Activated CD4-positive, alpha-beta T cell treated with anti-CD3 and anti-CD28 coated beads, Interleukin-2, amount 50 U/mL, for 16 hours (primary cell): ENCODE measurements around the gene IL17RB.

Experiments used
- DNase-seq: peaks from one replicate; pipeline ENCODE4 v3.0.0-alpha.2; 2020

IL17RB gene

DNA sequence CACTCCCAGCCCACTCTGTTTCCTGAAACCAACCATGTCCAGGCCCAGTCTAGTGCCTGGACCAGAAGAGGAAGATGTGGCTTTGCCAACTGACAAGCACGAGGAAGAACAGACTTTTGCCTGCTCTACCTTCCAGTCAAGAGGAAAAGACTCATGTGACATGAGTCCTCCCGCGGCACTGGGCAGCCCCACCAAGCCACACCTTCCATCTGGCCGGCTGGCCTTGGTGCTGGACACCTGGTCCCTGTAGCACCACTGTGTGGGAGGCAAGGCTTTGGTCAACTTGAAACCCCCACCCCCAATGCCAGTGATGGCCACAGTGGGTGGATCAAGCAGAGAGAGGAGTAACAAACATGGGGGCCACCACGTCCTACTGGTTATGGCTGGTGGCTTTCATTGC, 12.7 kb upstream of the IL17RB start:
- no peak for DNase-seq

DNA sequence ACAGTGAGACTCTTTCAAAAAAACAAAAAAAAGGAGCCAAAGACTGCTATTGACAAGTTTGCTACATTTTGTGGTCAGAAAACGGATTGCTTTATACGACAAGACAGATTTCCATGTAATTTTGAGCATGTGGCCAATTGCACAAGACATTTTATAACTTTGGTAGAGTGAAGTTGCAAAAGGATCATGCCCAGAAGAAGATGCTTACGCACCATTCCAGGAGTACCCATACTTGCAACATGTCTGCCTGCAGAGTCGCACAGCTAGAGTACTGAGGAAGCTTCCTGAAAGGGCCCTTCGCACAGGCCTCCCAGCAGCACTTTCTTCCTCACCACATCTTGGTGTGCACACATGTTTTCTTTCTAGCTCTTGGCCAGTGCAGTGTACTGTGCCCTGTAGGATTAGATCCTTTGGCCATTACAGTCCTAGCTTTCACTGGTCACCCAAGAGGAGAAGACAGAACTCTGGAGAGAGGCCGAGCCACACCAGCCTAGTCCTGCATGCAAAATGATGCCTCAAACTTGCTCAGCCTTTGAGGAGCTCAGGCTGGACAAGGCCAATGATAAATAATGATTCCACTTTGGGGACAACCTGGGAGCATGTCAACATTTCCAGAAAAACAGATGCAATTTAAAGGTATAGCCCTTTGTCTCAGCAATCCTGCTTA, 11.8 kb upstream of the IL17RB start:
- DNase-seq = no peak

DNA sequence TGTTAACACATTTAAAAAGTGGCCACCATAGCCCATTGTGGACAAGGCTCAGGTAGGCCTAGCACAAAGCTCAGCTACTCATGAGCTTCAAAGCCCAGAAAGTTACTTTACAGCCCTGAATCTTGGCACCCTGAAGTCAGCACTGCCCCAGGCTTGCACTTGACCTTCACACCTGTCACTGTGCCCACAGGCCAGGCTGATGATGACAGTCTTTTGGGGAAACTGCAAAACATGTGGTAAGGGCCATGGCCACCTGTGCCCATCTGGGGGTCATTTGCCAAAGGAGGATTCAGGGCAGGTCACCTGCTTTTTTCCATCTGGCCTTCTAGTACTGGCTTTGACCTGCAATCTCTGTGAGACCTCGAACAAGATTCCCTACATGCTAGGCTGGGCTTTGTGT, 11.1 kb upstream of the IL17RB start:
- DNase-seq = no peak

DNA sequence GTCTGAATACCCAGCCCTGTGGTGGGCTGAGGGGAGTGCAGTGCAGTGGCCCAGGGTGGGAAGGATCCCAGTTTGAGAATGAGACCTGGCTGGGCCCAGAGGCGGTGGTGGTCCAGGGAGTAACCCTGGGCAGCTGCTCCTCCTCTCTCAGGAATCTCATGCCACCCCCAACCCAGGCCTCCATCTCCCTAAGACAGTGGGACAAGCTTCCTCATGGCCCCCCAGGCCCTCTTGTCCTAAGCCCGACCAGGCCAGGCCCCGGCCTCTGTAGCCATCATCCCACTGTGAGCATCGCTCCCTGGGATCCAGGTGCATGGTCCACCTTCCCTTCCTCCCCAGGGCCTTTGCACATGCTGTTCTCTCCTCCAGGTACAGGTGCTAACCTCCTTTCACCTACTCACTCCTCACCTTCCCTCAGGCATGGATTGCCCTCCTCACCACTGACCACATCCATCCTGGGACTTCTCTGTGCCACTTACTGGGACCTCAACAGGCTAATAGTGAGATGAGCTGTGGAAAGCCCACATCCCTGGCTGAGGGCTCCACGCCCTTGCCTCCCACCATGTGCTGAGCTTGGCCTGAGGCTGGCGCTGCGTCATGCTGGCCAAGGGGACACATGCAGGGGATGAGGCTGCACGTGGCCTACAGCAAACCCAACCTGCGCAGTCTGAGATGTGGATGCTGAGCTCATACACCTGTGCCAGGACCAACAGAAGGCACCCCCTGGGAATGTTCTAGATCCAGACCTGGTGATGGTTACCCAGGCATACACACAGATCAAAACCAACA, 10.1 kb upstream of the IL17RB start:
- DNase-seq = no peak

DNA sequence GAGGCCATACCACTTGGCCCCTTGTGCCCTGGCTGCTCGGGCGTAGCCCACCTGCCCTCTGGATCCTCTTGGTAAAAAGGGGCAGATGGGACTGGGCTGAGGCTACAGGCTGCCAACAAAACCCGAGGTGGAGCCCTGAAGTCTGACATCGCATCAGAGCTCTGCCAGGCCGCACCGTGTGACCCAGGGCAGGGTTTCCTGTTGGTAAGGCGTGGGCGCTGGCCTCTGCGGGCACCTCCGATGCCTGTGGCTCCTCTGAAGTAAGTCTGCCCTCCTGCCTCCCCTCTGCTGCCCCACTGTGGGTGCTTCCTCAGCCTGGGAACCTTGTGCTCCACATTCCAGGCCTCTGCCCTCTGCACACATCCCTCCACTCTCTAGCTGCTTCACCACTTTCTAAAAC, 9.0 kb upstream of the IL17RB start:
- no peak for DNase-seq

DNA sequence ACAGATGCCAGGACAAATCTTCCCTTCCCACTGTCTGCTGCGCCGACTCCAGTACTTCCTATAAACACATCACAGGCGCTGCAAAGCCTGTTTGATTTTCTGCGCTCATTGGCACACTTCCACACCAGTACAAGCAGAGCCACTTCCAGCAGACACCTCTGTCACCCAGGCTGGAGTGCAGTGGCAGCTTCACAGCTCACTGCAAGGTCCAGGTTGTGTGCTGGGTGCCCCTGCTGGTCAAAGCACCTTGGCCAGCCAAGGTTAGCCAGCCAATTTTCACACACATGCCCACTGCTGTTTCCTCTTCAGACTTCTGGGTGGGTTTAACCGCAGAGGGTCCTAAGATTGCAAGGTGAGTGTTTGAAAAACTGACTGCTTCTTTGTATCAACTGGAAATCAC, 5.1 kb upstream of the IL17RB start:
- no peak for DNase-seq

DNA sequence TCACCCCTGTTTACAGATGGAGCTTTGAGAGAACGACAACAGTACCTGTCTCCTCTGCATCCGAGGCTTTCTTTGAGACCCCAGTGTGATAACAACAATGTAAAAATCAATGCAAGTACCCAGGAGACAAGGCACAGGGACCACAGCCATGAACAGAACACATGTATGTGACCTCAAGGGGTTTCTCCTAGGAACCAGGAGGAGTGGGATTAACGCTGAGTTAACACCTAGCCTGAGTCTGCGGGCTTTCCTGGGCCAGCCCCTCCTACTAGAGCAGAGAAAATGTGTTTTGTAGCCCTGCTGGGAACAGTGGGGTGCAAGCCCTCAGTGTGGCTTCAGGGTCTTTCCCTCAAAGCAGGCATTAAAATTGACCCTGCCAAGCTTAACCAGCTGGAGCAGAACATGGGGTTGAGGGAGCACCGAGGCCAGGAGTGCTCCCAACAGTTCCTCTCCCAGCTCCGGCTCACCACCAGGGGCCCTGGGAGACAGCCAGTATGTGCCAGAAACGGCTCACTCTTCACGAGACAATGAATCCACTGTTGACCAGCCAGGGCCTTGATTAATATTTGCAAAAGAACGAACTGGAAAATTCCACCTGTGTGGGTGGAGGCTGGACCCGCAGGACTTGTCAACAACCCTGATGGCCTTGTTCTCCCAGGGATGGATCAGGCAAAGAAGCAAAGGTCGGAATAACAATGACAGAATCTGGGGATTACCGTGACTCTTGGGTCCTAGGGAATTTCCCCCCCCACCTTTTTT, 3.8 kb upstream of the IL17RB start:
- no peak for DNase-seq

DNA sequence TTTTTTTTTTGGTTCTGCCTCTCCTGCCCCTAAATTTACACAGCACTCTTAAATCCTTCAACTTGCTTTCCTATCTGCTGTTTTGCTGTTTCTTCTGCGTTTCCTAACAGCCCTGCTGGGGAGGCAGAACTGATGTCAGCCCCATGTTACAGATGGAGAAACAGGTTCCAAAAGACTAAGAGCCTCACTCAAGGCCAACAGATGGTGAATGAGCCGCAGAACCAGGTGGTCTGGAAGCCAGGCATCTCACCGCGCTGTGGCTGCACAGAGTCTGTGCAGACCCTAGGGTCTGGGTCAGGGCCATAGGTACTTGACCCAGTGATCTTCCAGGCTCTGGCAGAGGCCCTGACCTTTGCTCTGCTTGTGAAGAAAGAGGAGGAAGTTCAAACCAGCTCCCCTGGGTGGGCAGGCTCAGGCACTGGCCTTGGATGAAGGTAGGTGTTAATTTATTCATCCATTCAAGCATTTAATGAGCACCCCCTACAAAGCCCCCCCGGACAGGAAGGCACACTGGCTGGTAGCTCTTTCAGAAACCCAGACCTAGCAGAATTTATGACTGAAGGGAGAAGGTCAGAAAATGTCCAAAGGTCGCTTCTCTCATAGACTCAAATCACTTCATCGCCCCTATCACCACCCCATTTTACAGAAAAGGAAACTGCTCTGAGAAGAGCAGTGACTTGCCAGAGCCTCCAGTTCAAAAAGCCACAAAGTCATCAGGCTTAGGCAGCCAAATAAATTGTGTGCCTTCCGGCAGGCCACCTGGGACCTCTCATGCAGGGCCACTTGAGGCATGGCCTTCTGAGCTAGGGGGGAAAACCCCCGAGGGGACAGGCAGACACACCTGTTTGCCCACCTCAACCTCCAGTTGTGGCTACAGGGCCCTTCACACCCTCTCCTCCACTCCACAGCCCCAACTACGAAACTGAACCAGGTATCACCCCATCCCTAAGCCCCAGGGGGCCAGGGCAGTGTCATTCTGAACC, 2.9 kb upstream of the IL17RB start:
- DNase-seq = no peak

DNA sequence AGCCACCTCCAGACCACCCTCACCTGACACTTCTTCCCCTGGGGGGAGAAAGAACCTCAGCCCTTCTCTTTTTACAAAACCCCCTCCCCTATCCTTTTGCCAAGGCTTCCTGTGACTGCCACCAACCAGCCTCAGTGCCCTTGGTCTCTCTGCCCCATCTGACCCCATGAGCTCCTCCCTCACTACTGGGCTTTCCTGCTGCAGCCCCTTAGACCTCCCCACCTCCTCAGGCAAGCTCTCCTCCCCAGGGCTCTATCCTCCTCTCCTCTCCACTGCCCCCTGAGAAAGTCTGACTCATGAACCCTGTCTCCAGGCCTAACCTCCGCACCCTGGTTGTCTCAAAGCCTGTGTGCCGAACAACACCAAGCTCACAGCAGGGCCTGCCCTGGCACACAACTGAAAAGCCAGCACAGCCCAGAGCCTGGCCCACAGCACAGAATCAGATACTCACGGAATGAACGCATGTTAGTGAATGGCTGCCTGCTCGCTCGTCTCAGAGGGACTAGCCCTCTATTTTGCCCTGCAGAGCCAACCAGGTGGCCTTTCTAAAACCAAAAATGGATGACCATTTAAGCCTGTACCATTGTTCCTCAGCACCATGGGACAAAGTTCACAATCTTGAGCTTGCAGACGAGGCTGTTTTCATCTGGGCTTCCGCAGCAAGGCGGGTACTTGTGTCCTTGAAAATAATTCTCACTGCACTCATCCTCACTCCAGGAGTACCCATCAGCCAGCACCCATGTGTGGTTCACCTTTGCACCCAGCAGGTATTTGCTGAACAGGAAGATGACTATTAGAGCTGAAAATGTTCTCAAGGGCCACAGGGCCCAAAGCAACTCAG, 1.9 kb upstream of the IL17RB start:
- DNase-seq = no peak

DNA sequence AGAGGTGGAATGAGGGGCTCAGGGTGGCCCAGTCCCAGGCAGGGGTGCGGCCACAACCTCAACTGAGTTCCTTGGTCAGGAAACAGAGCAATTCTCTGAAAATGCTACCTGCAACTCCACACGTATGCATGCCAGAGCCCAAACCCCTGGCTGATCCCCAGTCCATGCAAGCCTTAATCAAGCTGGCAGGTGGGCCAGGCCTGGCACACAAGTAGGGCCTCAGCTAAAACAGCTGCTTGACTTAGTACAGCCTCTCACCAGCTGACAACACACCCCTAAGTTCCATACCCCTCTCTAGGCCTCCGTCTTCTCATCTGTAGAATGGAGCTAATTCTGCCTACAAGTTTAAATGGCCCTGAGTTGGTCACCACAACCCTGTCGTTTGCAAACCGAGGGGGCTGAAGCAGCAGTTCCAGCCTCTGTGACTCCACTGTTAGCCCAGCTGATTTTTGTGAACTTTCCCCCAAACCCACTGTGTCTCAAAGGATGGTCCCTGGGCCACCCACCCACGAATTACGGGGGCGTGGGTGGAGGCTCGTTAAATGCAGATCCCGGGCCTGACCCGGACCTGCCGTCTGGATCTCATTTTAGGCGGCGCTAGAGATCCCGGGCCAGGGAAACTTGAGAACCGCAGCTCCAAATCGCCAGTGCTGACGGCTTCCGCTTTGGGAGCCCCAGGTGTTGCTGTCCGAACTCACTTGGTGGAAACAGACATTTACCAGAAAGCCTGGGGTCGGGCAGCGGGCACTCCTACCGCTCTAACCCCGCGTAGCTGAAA, 1.1 kb upstream of the IL17RB start:
- no peak for DNase-seq

DNA sequence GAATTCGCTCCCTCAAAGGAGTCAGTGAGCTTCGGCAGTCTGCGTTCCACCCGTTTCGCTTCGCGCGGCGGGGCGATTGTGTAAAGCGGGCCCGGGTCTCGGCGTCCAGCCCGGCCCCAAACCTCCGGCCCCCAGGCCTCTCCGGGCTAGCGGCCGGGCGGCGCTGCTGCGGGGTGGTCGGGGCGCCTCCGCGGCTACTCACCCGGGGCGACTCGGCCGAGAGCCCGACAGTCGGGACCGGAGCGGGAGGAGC, 561 bp upstream of the IL17RB start:
- no peak for DNase-seq

DNA sequence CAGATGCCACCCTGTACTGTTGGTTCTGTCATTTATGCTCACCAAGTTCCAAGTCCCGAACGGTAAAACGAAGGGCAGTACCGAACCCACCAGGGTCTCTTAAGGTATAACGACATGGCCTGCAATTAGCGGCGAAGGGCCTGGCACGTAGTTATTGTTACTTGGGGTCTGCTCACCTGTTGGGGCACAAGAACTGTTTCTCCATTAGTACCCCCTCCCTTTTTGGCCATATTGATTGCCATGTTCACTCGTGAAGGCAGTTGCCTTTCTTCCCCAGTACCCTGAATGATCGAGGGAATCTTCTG, 435 bp downstream of the IL17RB start:
- no peak for DNase-seq

DNA sequence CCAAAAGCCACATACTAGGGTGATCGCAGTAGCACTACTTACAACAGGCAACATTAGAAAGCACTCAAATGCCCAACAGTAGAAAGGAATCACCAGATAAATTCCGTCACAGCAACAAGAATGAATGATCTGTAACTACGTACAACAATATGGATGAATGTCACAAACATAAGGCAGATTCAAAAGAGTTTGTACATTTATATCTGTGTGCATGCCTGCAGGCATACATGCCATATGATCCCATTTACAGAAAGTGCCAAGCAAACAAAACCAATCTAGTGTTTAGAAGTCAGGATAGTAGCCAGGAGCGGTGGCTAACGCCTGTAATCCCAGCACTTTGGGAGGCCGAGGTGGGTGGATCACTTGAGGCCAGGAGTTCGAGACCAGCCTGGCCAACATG, 3.5 kb downstream of the IL17RB start:
- no peak for DNase-seq

DNA sequence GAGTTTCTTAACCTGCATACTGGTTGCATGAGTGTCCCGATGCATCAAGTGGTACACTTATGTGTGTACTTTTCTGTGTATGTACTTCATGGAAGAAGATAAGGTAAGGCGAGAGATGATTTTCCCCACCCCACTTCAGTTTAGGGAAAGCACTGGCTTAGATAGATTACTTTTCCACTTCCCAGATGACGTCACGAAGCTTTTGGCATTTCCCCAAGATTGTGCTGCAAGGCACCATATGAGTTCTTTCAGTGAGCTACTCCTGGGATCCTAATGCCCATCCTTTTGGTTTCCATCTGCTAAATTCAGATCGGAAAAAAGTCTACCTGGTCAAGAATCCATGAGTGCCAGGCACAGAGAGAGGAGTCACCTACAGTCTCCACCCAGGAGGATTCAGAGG, 4.5 kb downstream of the IL17RB start:
- DNase-seq = no peak

DNA sequence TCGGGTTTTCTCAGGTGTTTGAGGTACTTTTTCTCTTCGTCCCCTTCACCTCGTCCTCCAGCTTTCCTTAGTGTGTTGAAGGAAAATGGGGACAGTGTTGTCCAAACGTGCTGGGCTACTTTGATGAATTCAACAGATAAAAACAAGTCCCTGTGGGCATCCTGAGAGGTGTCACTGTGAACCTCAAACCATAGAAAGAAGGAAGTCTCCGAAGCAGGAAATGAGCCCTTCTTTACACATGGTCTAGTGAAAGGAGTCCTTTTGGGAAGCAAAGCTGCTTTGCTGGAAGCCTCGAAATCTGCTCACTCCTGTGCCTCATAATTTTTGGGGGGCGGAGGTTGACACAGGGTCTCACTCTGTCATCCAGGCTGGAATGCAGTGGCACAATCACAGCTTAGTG, 10.6 kb downstream of the IL17RB start:
- no peak for DNase-seq

DNA sequence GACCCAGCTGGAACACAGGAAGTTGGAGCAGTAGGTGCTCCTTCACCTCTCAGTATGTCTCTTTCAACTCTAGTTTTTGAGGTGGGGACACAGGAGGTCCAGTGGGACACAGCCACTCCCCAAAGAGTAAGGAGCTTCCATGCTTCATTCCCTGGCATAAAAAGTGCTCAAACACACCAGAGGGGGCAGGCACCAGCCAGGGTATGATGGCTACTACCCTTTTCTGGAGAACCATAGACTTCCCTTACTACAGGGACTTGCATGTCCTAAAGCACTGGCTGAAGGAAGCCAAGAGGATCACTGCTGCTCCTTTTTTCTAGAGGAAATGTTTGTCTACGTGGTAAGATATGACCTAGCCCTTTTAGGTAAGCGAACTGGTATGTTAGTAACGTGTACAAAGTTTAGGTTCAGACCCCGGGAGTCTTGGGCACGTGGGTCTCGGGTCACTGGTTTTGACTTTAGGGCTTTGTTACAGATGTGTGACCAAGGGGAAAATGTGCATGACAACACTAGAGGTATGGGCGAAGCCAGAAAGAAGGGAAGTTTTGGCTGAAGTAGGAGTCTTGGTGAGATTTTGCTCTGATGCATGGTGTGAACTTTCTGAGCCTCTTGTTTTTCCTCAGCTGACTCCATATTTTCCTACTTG, 11.9 kb downstream of the IL17RB start:
- no peak for DNase-seq

DNA sequence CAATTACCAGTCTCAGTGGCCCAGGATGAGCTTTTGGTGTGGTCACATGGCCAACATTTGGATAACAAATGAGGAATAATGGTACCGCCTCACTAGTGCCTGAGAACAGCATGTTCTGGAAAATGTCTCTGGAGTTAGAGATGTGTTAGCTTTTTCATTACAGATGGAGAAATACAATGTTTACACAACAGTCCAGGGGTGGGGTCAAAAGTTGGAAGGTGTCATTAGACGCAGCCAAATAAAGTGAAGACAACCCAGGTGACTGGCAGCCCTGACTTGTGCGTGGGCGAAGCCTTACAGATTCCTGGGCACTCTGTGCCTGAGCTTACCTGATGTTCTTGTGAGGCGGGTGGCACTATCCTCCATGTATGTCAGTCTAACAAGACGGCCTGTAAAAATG, 12.8 kb downstream of the IL17RB start:
- no peak for DNase-seq

DNA sequence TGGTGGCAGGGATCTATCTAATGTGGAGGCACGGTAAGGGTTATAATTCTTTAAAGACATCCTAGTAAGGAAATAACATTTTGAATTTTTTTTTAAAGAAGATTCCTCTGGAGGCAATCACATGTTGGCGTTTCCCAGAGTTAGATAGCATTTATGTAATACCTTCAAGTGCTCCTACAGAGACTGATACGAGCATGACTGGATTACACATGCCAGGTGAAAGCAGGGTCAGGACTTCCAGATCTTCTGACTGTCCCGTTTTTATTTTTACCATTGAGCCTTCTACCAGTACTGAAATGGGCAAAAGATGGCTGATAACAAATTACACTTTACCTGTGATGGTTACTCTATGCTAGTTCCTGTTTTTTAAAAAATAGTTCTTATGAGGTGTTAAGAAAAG, 13.8 kb downstream of the IL17RB start:
- no peak for DNase-seq

DNA sequence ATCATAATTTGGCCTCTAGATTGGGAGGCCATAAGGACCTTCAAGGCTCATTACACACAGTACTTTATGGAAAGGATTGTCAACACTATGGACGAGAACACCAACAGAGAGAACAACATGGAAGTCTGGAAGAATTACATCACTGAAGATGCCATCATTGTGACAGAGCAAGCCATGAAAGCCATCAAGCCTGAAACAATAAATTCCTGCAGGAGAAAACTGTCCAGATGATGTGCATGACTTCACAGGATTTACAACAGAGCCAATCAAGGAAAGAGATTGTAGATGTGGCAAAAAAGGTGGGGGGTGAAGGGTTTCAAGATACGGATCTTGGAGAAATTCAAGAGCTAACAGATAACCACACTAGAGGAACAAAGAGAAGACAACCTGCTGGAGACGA, 15.9 kb downstream of the IL17RB start:
- no peak for DNase-seq

DNA sequence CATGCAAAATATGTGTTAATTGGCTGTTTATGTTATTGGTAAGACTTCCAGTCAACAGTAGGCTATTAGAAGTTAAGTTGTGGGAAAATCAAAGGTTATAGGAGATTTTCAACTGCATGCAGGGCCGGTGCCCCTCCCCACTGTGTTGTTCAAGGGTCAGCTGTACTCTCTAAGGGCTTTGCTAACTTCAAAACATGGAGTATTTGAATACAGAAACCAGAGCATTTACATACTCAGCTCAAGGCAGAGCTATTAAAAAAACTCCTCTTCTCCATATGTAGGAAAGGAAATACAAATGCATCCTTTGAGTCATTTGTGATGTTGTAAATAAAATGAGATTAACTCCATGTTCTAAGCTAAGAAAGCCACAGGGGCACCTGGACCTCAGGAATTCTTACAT, 16.8 kb downstream of the IL17RB start:
- no peak for DNase-seq
